ENCODE results near the gene INPP4B.

DNA sequence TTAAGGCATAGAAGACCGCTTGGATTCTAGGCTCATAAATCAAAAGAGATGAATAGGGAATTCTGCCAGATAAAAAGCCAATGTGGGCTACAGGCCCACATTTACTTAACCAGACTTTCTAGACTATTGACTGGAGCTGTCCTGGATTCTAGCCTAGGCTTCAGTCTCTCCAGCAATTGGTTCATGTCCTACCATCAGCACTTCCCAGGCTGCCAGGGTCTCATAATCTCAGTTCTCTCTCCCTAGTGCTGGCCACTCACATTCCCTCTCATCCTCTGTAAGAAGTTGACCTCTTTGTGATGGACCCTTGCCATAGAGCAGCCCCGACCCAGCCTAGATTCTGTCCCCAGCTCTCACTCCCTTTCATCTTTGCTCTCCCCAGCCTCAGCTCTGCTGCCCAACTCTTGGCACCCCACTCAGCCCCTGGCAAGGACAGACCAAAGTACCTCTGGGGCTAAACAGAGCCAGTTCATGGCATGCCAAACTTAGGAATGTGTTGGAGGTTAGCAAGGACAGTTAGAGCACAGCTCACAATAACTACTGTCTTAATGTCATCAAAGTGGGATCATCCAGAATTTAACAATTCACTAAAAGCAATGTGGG is 396.2 kb downstream of the INPP4B start:
- no peak for TF ChIP-seq POLR2A (IDR thresholded peaks at IDR 0.05)
- TF ChIP-seq, protein P1, sequence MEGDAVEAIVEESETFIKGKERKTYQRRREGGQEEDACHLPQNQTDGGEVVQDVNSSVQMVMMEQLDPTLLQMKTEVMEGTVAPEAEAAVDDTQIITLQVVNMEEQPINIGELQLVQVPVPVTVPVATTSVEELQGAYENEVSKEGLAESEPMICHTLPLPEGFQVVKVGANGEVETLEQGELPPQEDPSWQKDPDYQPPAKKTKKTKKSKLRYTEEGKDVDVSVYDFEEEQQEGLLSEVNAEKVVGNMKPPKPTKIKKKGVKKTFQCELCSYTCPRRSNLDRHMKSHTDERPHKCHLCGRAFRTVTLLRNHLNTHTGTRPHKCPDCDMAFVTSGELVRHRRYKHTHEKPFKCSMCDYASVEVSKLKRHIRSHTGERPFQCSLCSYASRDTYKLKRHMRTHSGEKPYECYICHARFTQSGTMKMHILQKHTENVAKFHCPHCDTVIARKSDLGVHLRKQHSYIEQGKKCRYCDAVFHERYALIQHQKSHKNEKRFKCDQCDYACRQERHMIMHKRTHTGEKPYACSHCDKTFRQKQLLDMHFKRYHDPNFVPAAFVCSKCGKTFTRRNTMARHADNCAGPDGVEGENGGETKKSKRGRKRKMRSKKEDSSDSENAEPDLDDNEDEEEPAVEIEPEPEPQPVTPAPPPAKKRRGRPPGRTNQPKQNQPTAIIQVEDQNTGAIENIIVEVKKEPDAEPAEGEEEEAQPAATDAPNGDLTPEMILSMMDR (IDR thresholded peaks at IDR 0.05) = no peak

Data from breast epithelium (tissue), 3 donors.